ENCODE data around the gene ADCY5. TPM values are rescaled to one million over a fixed set of nuclear protein-coding genes. Genes with fewer than 3 reads are reported as not detected.

ADCY5 gene
- total and polyA plus RNA-seq, 4 donors, result 0.74 to 6.6 (median 2.9) TPM

- Histone ChIP-seq H3K36me3 (ENCODE audit: control insufficient read depth in 4 of 4, insufficient read depth in 3 of 4, low read depth in 1 of 4, low read length in 3 of 4) (no peaks in the 10 kb centered on the region), H3K9me3 (ENCODE audit: control insufficient read depth in 4 of 4, low read length in 3 of 4) (no peaks in the 10 kb centered on the region), H3K4me1 (ENCODE audit: control insufficient read depth in 4 of 4, insufficient read depth in 4 of 4, low read length in 3 of 4) (peaks cover 4 to 19% (median 5%) of the 10 kb centered on the region in 4 donors), H3K27me3 (ENCODE audit: control insufficient read depth in 4 of 4, insufficient read depth in 4 of 4, low read length in 3 of 4) (peaks cover 0 to 2% (median under 1%) of the 10 kb centered on the region in 4 donors), H3K4me3 (ENCODE audit: low read depth in 1 of 3, low read length in 3 of 3) (peak overlapping the region in 1 of 3 donors; percentile 4), H3K9ac (ENCODE audit: low read depth in 1 of 2, low read length in 2 of 2) (no peak overlapping the region), H3K27ac (ENCODE audit: low read depth in 1 of 2, low read length in 2 of 2) (peak overlapping the region in 1 of 2 donors; percentile 5)
- WGBS, result 86% methylated on average over 6 of the region's 6 CpGs
- no peak for DNase-seq (ENCODE audit: low spot score)
- TF ChIP-seq ATF3 (IDR thresholded peaks at IDR 0.05) (no peak), REST (IDR thresholded peaks at IDR 0.05) (no peak), RXRA (IDR thresholded peaks at IDR 0.05) (no peak), CTCF (IDR thresholded peaks at IDR 0.05; ENCODE audit: low read depth, low read length, missing input control) (no peak), NR2F2 (IDR thresholded peaks at IDR 0.05) (no peak), FOXA2 (IDR thresholded peaks at IDR 0.05) (no peak), ZBTB33 (IDR thresholded peaks at IDR 0.05) (no peak), MAX (IDR thresholded peaks at IDR 0.05) (no peak), HNF4A (conservative IDR thresholded peaks at IDR 0.05) (no peak)
Measured at GRCh38 chr3:123446610-123447109, 2.2 kb downstream of the ADCY5 start.

- H3K4me3 ChIP-seq (ENCODE audit: low read depth in 1 of 3, low read length in 3 of 3), result peak overlapping the region in 1 of 3 donors; percentile 4
- 84% methylated on average over 2 of the region's 2 CpGs for WGBS
- no peaks in the 10 kb centered on the region for H3K9me3 ChIP-seq (ENCODE audit: control insufficient read depth in 4 of 4, low read length in 3 of 4)
- DNase-seq (ENCODE audit: low spot score), result no peak
- peak overlapping the region in 1 of 2 donors; percentile 5 for H3K27ac ChIP-seq (ENCODE audit: low read depth in 1 of 2, low read length in 2 of 2)
- H3K9ac ChIP-seq (ENCODE audit: low read depth in 1 of 2, low read length in 2 of 2), result no peak overlapping the region
- H3K36me3 ChIP-seq (ENCODE audit: control insufficient read depth in 4 of 4, insufficient read depth in 3 of 4, low read depth in 1 of 4, low read length in 3 of 4), result no peaks in the 10 kb centered on the region
- H3K4me1 ChIP-seq (ENCODE audit: control insufficient read depth in 4 of 4, insufficient read depth in 4 of 4, low read length in 3 of 4), result peaks cover 4 to 19% (median 5%) of the 10 kb centered on the region in 4 donors
- H3K27me3 ChIP-seq (ENCODE audit: control insufficient read depth in 4 of 4, insufficient read depth in 4 of 4, low read length in 3 of 4), result peaks cover 0 to 2% (median under 1%) of the 10 kb centered on the region in 4 donors
- TF ChIP-seq ATF3 (IDR thresholded peaks at IDR 0.05) (no peak), YY1 (IDR thresholded peaks at IDR 0.05) (no peak), FOXA1 (IDR thresholded peaks at IDR 0.05) (no peak), FOXA2 (IDR thresholded peaks at IDR 0.05) (no peak), RAD21 (IDR thresholded peaks at IDR 0.05) (no peak), ZBTB33 (IDR thresholded peaks at IDR 0.05) (no peak), GABPA (IDR thresholded peaks at IDR 0.05 in 1 of 2, conservative IDR thresholded peaks at IDR 0.05 in 1 of 2) (no peak), TAF1 (conservative IDR thresholded peaks at IDR 0.05) (no peak), RXRA (IDR thresholded peaks at IDR 0.05) (no peak), EGR1 (IDR thresholded peaks at IDR 0.05; ENCODE audit: low read depth in 2 of 2) (no peak), MAX (IDR thresholded peaks at IDR 0.05) (no peak), NR2F2 (IDR thresholded peaks at IDR 0.05) (no peak), HNF4G (IDR thresholded peaks at IDR 0.05) (no peak), CTCF (IDR thresholded peaks at IDR 0.05; ENCODE audit: low read depth, low read length, missing input control) (no peak)
Measured at GRCh38 chr3:123446210-123446609, 2.7 kb downstream of the ADCY5 start.

Data from liver (tissue), 9 donors.